NCI-H2196 (cell line): Measurements from ENCODE around the gene TMEM138.

Experiments
- DNase-seq: peaks from one replicate; lab custom pipeline; 2025; ENCODE audit not compliant: unreplicated experiment; lab: John Stamatoyannopoulos, UW

The TMEM138 gene

DNA sequence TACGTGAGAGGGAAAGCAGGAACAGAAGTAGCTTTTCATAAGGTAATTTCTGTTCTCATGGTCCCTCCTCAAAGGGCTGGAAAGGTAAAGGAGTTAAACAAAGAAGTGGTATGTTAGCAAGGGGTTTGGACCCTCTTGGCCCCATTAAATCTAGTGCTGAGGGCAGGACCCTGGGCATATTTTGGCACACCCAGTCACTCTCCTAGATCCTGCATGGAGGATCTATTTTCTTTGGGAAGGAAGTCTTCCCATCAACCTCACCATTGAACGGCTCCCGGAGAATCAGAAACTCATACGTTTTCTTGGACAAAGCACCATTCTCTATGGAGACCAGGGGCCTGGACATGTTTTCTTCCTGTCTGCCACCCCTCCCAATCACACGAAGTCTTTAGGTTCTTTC lies 41.9 kb downstream of the TMEM138 start:
- DNase-seq: no peak

DNA sequence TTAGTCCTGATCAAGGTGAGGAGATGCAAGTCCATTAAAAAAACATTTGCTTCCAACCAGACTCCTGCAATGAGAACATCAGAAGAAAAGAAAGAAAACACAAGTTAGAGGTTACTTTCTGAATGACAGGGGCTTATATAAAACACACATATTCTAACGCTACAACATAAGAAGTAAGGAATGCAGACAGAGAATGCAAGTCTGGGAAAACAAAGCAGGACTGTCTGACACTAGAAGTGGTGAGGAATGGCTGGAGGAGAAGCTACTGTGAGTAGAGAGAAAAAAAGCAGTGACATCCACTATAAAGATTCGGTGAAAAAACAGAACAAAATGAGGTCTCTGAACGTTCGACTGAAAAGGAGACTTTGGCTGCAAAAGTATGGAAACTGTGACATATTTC lies 42.5 kb downstream of the TMEM138 start:
- DNase-seq: no peak

GRCh38 chr11:61406067-61406466 lies 43.9 kb downstream of the TMEM138 start:
- DNase-seq: no peak

DNA sequence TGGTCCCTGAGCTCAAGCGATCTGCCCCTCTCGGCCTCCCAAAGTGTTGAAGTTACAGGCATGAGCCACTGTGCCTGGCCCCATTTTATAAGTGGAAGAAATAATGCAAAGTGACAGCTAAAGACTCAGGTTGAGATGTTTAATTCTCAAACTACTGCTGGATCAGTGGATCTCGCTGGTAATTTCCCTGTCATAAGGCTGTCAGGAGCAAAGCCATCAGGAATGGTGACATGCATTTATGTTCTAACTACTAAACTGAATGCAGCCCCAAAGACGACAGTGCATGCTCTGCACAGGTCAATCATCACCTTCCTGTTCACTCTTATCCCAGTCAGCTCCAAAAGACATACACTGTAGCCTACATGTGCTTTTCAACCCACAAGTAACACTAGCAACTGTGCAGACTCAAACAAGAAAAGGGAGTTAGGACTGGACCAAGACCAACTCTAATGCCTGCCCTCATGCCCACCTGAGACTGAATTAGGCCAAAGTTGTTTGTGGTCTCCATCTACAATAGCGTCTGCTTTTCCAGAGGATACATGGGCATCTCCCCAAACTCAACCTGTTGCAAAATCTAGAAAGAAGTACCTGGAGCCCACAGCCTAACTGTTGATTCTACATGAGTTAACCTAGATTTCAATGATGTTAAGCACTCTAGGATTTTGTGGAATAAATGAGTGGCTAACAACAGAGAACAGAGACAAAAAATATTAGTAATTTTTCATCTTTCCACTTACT lies 45.0 kb downstream of the TMEM138 start:
- DNase-seq: no peak

GRCh38 chr11:61411589-61411988 lies 49.4 kb downstream of the TMEM138 start:
- no peak for DNase-seq

GRCh38 chr11:61413496-61413895 lies 51.3 kb downstream of the TMEM138 start:
- no peak for DNase-seq

- no peak for DNase-seq
These were observed 52.4 kb downstream of the TMEM138 start for GRCh38 chr11:61414547-61414946.

DNA sequence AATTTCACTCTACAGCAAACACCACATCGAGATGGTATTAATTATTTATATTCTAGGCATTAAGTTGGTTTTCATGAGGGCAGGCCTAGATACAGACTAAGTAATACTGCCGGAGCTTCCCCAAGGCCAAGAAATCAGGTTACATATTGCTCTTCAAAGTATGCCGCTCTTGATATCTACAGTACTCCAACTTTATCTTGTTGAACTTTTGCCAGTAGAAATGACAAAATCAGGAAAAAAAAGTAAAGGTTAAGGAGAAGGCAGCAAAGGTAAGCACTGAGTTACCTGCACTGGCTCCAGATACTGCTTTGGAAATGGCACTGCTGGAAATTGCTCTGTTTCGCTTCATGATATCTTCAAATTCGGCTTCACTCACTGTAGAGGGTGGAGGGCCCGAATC lies 53.2 kb downstream of the TMEM138 start:
- DNase-seq: no peak

- DNase-seq: no peak
These were observed 54.8 kb downstream of the TMEM138 start for GRCh38 chr11:61416941-61417340.

- no peak for DNase-seq
These were observed 55.5 kb downstream of the TMEM138 start for GRCh38 chr11:61417670-61418069.

GRCh38 chr11:61418136-61418535 lies 56.0 kb downstream of the TMEM138 start:
- no peak for DNase-seq
